ENCODE measurements around the gene PKDCC. TPM values are rescaled to one million over a fixed set of nuclear protein-coding genes. Genes with fewer than 3 reads are reported as not detected.

The PKDCC gene
- total RNA-seq, 1 experiment from 2014 or later: 14.8 TPM

GRCh38 chr2:42029639-42030199 is 18.1 kb upstream of the PKDCC start:
- TF ChIP-seq REST (IDR thresholded peaks at IDR 0.05; ENCODE audit: insufficient read depth in 1 of 2, low read depth in 2 of 2, low read length in 1 of 2): no peak
- TF ChIP-seq POLR2AphosphoS5 (IDR thresholded peaks at IDR 0.05; ENCODE audit: low read depth, low read length): no peak
- DNase-seq (ENCODE audit: low read depth, low spot score): no peak
- Histone ChIP-seq H3K9me3 (ENCODE audit: control insufficient read depth, insufficient read depth, low read depth, low read length) (no peaks in the 10 kb centered on the region), H3K4me3 (ENCODE audit: low read depth in 2 of 2, low read length in 2 of 2) (no peak overlapping the region), H3K4me1 (ENCODE audit: control insufficient read depth, insufficient read depth, low read length) (no peaks in the 10 kb centered on the region; the same call in none of the 2 replicates), H3K27ac (ENCODE audit: low read length) (no peak overlapping the region), H3K27me3 (ENCODE audit: control insufficient read depth, insufficient read depth, low read length) (no peaks in the 10 kb centered on the region), H3K36me3 (ENCODE audit: control insufficient read depth, insufficient read depth, low read length) (no peaks in the 10 kb centered on the region)
- CTCF ChIA-PET: interaction anchor here (0.7 kb wide), 1 partner anchor 162 kb away, joined by 4 read pairs; no protein-coding TSS in a partner anchor
- no peak for ATAC-seq
- in situ Hi-C loops (cut with HindIII; ENCODE audit: low pct_unique_long_range_greater_than_20kb, low sequenced_read_pairs) (no loop called here), intact Hi-C loops (cut with micrococcal nuclease; ENCODE audit: unreplicated experiment) (no loop called here)
- POLR2A ChIA-PET: no interaction called here
- no TSS peak for BruUV-seq (replicated peaks)

GRCh38 chr2:42030200-42030759 is 17.5 kb upstream of the PKDCC start:
- no peak for TF ChIP-seq SIN3A (IDR thresholded peaks at IDR 0.05; ENCODE audit: borderline replicate concordance, insufficient read depth, low read depth, low read length)
- no peak for TF ChIP-seq CTCF (IDR thresholded peaks at IDR 0.05)
- no peak for TF ChIP-seq REST (IDR thresholded peaks at IDR 0.05; ENCODE audit: insufficient read depth in 1 of 2, low read depth in 2 of 2, low read length in 1 of 2)
- no peak for TF ChIP-seq POLR2AphosphoS5 (IDR thresholded peaks at IDR 0.05; ENCODE audit: low read depth, low read length)
- TF ChIP-seq TCF7L2 (IDR thresholded peaks at IDR 0.05; ENCODE audit: low read depth, low read length): no peak
- Histone ChIP-seq H3K36me3 (ENCODE audit: control insufficient read depth, insufficient read depth, low read length) (no peaks in the 10 kb centered on the region), H3K27ac (ENCODE audit: low read length) (no peak overlapping the region), H3K4me3 (ENCODE audit: low read depth in 2 of 2, low read length in 2 of 2) (no peak overlapping the region), H3K4me1 (ENCODE audit: control insufficient read depth, insufficient read depth, low read length) (no peaks in the 10 kb centered on the region; the same call in none of the 2 replicates), H3K27me3 (ENCODE audit: control insufficient read depth, insufficient read depth, low read length) (no peaks in the 10 kb centered on the region), H3K9me3 (ENCODE audit: control insufficient read depth, insufficient read depth, low read depth, low read length) (no peaks in the 10 kb centered on the region)
- intact Hi-C loops (cut with micrococcal nuclease; ENCODE audit: unreplicated experiment): no loop called here
- DNase-seq (ENCODE audit: low read depth, low spot score) (no peak), ATAC-seq (no peak)
- no TSS peak for BruUV-seq (replicated peaks)
- in situ Hi-C loops (cut with HindIII; ENCODE audit: low pct_unique_long_range_greater_than_20kb, low sequenced_read_pairs): no loop called here
- ChIA-PET POLR2A (no interaction called here), CTCF (no interaction called here)

All from Panc1 (cell line).